Measurements from ENCODE around the gene FGD4.

DNA sequence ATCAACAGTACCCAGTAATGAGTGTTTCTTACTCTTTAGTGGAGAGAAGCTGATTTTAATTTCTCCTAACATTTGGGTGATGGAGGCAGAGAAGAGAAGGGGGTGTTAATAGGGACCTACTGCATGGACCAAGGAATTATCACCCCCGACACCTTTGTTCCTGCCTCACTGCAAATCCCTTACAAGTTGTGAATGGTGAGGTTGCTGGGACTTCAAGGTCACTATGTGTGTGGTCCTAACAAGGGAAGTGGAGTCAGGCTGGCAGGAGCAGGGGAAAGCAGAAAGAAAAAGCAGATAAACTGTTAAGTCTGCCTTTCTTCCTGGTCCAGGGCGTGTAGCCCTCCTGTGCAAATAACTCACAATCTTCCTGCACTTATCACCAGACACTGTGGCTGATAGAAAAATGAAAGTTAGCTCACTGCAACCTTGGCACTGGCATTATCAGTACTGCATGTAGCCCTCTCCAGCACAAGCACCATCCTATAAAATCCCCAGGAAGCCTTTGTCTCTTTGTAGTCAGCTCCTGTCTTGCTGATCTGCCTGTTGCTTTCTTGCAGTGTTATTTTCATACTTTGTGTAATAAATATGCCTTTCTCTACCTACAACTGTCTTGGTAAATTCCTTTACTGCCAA, 167.4 kb downstream of the FGD4 start:
- TF ChIP-seq, protein P1, sequence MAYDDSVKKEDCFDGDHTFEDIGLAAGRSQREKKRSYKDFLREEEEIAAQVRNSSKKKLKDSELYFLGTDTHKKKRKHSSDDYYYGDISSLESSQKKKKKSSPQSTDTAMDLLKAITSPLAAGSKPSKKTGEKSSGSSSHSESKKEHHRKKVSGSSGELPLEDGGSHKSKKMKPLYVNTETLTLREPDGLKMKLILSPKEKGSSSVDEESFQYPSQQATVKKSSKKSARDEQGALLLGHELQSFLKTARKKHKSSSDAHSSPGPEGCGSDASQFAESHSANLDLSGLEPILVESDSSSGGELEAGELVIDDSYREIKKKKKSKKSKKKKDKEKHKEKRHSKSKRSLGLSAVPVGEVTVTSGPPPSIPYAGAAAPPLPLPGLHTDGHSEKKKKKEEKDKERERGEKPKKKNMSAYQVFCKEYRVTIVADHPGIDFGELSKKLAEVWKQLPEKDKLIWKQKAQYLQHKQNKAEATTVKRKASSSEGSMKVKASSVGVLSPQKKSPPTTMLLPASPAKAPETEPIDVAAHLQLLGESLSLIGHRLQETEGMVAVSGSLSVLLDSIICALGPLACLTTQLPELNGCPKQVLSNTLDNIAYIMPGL (CRISPR knock-in tag; IDR thresholded peaks at IDR 0.05): no peak
- TF ChIP-seq, protein P2, sequence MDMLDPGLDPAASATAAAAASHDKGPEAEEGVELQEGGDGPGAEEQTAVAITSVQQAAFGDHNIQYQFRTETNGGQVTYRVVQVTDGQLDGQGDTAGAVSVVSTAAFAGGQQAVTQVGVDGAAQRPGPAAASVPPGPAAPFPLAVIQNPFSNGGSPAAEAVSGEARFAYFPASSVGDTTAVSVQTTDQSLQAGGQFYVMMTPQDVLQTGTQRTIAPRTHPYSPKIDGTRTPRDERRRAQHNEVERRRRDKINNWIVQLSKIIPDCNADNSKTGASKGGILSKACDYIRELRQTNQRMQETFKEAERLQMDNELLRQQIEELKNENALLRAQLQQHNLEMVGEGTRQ (CRISPR knock-in tag; IDR thresholded peaks at IDR 0.05): no peak
- no peak for TF ChIP-seq ZNF121 (CRISPR knock-in tag; IDR thresholded peaks at IDR 0.05)

All from WTC11 (cell line).